NB4 (cell line): ENCODE measurements around the gene CEMIP.

ENCODE experiments used
- MYC ChIP-seq: IDR thresholded peaks from 2 replicates; pipeline ENCODE4 v1.6.1; 2011; ENCODE audit warnings: low read depth, low read length
- POLR2A ChIP-seq: IDR thresholded peaks from 2 replicates; pipeline ENCODE4 v1.6.1; 2011; ENCODE audit warnings: mild to moderate bottlenecking; ENCODE audit not compliant: insufficient read length; ENCODE audit errors: extremely low read depth
- TF ChIP-seq, protein P1 (sequence below): IDR thresholded peaks from one replicate; pipeline ENCODE4 v1.5.1; 2012; ENCODE audit warnings: low read depth, low read length
- TF ChIP-seq, protein P2 (sequence below): IDR thresholded peaks from 2 replicates; pipeline ENCODE4 v1.6.1; 2011; ENCODE audit warnings: low read depth, low read length

DNA sequence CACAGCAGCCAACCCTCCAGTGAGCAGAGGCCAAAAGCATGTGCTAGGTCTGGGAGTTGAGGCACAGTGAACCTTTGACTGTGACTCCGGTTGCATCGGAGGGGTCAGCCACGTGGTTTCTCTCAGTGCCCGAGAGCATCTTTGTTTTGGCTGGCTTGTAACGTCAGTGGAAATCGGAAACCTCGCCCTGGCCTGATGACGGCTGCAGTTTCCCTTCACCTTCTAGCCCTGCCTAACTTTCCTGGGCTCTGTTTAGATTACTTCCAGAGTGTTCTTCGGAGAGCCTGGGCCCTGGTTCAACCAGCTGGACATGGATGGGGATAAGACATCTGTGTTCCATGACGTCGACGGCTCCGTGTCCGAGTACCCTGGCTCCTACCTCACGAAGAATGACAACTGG is 153.8 kb downstream of the CEMIP start:
- TF ChIP-seq, protein P1, sequence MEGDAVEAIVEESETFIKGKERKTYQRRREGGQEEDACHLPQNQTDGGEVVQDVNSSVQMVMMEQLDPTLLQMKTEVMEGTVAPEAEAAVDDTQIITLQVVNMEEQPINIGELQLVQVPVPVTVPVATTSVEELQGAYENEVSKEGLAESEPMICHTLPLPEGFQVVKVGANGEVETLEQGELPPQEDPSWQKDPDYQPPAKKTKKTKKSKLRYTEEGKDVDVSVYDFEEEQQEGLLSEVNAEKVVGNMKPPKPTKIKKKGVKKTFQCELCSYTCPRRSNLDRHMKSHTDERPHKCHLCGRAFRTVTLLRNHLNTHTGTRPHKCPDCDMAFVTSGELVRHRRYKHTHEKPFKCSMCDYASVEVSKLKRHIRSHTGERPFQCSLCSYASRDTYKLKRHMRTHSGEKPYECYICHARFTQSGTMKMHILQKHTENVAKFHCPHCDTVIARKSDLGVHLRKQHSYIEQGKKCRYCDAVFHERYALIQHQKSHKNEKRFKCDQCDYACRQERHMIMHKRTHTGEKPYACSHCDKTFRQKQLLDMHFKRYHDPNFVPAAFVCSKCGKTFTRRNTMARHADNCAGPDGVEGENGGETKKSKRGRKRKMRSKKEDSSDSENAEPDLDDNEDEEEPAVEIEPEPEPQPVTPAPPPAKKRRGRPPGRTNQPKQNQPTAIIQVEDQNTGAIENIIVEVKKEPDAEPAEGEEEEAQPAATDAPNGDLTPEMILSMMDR: no peak
- TF ChIP-seq POLR2A (no peak), MYC (no peak)
- TF ChIP-seq, protein P2, sequence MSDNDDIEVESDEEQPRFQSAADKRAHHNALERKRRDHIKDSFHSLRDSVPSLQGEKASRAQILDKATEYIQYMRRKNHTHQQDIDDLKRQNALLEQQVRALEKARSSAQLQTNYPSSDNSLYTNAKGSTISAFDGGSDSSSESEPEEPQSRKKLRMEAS: no peak
